Astrocyte of the spinal cord (primary cell): ENCODE data around the gene AIFM2.
A peak's percentile ranks its signal among the peaks of the same experiment; 100 is the strongest.

Source experiments
- DNase-seq: peaks from one replicate; pipeline ENCODE4 v3.0.0; 2011; ENCODE audit warnings: low read depth, low spot score
- H3K4me3 ChIP-seq: 2 replicates; pipeline ENCODE4 v1.5.1; 2011; ENCODE audit warnings: low read depth, mild to moderate bottlenecking, low read length, moderate library complexity
- CTCF ChIP-seq: IDR thresholded peaks from 2 replicates; pipeline ENCODE4 v1.5.1; 2012; ENCODE audit warnings: low read depth, mild to moderate bottlenecking, low read length, inconsistent platforms
- in situ Hi-C: cut with HindIII; loops from 2 replicates; pipeline ENCODE4 v1.10.0; 2017; ENCODE audit warnings: low sequenced_read_pairs

AIFM2 gene

GRCh38 chr10:70169649-70170364 lies 37.2 kb upstream of the AIFM2 start:
- in situ Hi-C loops = no loop called here
- TF ChIP-seq CTCF = no peak
- DNase-seq = no peak
- peak overlapping the region; percentile 78 for H3K4me3 ChIP-seq

GRCh38 chr10:70169011-70169410 lies 36.4 kb upstream of the AIFM2 start:
- TF ChIP-seq CTCF = no peak
- peak overlapping the region; percentile 78 for H3K4me3 ChIP-seq
- DNase-seq = no peak
- in situ Hi-C loops = no loop called here

- H3K4me3 ChIP-seq = no peak overlapping the region
- TF ChIP-seq CTCF = no peak
- in situ Hi-C loops = no loop called here
- DNase-seq = no peak
Measured at GRCh38 chr10:70167246-70167645, 34.6 kb upstream of the AIFM2 start.

GRCh38 chr10:70166394-70166793 lies 33.8 kb upstream of the AIFM2 start:
- TF ChIP-seq CTCF = no peak
- in situ Hi-C loops = no loop called here
- DNase-seq = no peak
- H3K4me3 ChIP-seq = no peak overlapping the region

GRCh38 chr10:70164163-70164562 lies 31.5 kb upstream of the AIFM2 start:
- DNase-seq = no peak
- H3K4me3 ChIP-seq = no peak overlapping the region
- in situ Hi-C loops = no loop called here
- no peak for TF ChIP-seq CTCF

- DNase-seq = no peak
- in situ Hi-C loops = no loop called here
- no peak for TF ChIP-seq CTCF
- H3K4me3 ChIP-seq = no peak overlapping the region
Measured at GRCh38 chr10:70163448-70163847, 30.8 kb upstream of the AIFM2 start.

- in situ Hi-C loops = no loop called here
- no peak for DNase-seq
- TF ChIP-seq CTCF = no peak
- H3K4me3 ChIP-seq = no peak overlapping the region
Measured at GRCh38 chr10:70162892-70163201, 30.2 kb upstream of the AIFM2 start.
